HG02884 (cell line): ENCODE results near the gene NFE2.
"Not testable (repeated sequence)": the region's sequence is repeated elsewhere in the genome, so short reads cannot be mapped to it uniquely, and the experiment has no call there.

Experiments
- ATAC-seq: cut with Tn5 transposase; IDR thresholded peaks from one replicate; pipeline ENCODE4 v1.9.1; 2021; ENCODE audit warnings: mild to moderate bottlenecking, moderate library complexity; ENCODE audit not compliant: unreplicated experiment

Gene NFE2

DNA sequence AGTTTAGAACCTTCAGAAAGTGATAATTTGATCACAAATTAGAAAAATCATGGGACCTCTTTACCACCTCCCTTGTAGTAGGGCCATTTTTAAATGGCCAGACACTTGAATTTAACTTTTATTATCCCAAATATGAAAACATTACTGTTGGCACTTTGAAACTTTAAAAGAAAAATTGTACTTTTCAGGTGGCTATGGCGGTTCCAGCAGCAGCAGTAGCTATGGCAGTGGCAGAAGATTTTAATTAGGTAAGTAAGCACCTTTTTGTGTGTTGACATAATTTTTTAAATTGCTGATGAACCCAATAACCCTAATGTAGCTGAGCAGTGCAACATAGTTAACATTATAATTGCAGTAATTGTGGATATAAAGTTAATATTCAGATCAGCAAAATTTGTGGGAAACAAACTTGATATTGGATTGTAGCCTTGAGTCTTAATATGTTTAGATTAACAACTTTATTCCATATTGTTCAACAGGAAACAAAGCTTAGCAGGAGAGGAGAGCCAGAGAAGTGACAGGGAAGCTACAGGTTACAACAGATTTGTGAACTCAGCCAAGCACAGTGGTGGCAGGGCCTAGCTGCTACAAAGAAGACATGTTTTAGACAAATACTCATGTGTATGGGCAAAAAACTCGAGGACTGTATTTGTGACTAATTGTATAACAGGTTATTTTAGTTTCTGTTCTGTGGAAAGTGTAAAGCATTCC, 16.6 kb downstream of the NFE2 start:
- not testable (repeated sequence) for ATAC-seq

DNA sequence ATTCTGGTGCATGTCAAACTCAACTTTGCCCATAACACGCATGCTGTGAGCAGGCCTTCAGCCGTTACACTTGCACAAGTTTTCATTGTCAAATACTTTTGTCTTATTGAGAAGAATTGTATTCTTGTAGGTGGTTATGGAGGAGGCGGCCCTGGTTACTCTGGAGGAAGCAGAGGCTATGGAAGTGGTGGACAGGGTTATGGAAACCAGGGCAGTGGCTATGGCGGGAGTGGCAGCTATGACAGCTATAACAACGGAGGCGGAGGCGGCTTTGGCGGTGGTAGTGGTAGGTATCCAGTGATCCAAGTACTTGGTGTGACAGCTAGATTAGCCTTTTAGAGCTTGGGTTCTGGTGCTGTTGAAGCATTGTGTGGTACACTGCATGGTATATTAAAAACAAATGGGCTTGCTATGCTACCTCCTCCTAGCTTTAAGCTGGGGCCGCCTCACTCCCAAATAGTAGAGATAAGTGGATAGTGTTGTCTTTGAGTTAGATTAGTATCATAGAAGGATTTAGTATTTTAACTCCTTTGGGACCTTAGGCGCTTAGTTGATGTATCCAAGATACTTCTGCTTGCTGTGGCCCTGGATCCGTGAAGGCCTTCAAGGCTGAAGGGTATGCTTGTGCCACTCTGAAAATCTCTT, 17.7 kb downstream of the NFE2 start:
- no peak for ATAC-seq

DNA sequence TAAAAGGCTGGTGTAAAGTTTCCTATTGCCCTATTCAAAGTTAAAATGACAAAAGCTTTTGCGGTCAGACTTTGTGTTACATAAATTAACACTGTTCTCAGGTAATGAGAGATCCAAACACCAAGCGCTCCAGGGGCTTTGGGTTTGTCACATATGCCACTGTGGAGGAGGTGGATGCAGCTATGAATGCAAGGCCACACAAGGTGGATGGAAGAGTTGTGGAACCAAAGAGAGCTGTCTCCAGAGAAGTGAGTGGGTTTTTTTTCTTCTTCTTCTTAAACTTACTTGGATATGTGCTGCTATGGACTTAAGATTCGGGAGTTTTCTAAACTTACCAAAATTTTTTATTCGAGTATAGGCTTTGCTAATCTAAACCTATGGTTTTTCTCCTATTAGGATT, 19.1 kb downstream of the NFE2 start:
- not testable (repeated sequence) for ATAC-seq

DNA sequence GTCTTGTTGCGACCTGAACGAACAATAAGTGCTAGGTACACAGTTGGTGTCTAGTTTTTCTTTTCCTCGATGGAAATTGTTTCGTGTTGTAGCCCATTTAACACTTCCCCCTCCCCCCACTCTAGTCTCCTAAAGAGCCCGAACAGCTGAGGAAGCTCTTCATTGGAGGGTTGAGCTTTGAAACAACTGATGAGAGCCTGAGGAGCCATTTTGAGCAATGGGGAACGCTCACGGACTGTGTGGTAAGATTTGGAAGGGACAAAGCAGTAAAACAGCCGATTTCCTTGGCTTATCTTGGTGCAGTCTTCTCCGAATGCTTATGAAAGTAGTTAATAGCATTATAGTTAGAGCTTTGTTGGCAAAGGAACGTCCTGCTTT, 19.6 kb downstream of the NFE2 start:
- ATAC-seq: not testable (repeated sequence)

DNA sequence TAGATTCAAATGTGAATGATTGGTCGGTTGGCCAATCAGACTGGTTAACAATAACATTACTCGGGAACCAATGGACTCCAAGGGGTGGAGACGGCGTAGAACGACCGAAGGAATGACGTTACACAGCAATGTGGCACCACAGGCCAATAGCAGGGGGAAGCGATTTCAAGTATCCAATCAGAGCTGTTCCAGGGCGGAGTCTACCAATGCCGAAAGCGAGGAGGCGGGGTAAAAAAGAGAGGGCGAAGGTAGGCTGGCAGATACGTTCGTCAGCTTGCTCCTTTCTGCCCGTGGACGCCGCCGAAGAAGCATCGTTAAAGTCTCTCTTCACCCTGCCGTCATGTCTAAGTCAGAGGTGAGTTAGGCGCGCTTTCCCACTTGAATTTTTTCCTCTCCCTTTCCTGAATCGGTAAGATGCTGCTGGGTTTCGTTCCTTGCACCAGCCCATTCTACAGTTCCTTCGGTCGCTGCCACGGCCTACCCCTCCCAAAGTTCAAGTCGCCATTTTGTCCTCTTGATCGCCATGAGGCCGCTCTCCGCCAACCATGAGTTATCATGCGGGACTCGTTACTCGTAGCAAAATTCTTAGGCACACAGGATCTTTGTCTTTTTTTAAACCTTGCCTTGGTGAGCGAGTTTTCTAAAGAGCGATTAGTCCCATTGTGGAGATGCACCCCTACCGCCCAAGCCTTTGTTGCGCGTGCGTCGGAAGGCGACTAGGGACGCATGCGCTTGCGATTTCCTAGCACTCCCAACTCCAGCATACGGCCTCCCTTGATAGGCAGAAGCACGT, 20.2 kb downstream of the NFE2 start, which contains the start of gene HNRNPA1:
Gene HNRNPA1, plus strand, starts transcription at position 259 of the 793 bp plus-strand sequence. Its CDS starts 82 bp downstream, at position 341.
- ATAC-seq: peak; percentile 77

DNA sequence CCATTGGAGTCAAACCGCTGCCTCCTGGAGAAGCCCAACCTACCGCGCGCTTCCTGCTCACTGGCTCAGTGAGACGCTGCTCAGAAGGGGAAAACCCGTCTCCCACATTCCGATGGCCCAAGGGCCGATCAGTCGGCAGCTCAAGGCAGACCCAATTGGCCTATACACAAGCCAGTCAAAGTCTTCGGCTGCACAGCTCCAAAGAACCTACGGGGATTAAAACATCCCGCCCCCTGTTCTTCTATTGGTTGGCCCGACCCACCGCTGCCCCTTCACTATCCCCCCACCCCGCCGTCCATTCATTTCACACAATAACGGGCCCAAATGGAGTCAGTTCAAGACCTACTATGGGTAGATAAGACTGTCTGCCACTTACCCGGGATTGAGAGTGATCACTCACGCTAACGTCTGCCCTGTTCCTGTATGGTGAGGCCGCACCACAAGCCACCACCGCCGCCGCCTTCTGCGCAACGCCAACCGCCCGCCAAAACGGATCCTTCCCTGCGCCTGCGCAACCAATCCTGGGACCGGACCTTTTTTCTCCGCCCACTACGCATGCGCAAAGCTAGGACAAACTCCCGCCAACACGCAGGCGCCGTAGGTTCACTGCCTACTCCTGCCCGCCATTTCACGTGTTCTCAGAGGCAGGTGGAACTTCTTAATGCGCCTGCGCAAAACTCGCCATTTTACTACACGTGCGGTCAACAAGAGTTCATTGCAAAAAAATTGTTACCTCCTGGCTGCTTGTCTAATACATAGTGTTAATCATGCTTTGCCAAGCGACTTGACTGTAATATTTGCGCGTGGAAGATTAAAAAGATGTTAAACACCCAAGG, 21.0 kb downstream of the NFE2 start, which contains the start of gene CBX5:
Gene CBX5, minus strand, starts transcription at position 491 of the 836 bp plus-strand sequence. CDS start 22,472 bp downstream, outside the sequence.
- peak; percentile 61 for ATAC-seq

DNA sequence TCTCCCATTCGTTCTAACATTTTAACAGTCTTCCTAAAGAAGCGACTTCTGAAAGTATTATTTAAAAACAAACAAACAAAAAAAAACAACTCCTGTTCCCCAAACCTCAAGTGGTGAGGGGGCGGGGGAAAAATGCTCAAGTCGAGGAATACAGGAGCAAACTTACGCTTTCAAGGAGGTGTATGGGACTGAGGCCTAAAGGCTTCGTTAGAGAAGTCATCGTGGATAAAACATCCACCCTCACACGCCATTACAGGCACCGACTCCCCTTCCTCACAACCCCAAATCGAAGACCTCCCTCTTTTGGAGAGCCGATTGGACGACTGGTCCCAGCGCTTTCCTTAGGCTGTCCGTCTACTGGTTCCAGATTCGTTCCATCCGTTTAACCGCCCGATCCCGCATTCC, 21.6 kb downstream of the NFE2 start:
- no peak for ATAC-seq

DNA sequence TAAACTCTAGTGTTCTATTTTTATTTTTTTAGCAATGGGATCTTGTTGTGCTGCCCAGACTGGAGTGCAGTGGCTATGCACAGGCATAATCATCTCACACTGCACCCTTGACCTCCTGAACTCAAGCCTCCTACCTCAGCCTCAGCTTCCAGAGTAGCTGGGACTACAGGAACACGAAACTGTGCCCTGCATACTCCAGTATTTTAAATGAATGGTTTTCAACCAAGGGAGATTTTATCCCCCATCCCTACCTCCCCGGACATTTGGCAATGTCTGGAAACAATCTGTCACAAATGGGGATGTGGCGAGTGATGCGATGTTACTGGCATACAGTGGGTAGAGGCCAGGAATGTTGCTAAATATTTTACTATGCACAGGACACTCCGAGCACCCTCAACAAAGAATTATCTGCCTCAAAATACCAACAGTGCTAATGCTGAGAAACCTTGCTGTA, 23.0 kb downstream of the NFE2 start:
- ATAC-seq: no peak

DNA sequence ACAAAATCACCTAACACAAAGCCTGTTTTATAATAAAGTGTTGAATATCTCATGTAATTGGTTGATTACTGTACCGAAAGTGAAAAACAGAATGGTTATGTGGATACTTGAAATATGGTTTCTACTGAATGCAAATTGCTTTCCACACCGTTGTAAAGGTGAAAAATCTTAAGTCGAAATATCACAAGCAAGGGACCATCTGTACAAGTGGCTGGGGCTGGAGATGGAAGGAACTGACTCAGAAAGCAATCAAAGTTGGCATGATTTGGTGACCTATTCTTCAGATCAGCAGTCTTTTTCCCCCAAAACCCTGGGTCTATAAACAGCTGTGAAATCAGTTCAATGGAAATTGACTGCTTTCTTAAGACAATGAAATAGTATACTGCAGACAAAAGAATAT, 24.4 kb downstream of the NFE2 start:
- no peak for ATAC-seq

DNA sequence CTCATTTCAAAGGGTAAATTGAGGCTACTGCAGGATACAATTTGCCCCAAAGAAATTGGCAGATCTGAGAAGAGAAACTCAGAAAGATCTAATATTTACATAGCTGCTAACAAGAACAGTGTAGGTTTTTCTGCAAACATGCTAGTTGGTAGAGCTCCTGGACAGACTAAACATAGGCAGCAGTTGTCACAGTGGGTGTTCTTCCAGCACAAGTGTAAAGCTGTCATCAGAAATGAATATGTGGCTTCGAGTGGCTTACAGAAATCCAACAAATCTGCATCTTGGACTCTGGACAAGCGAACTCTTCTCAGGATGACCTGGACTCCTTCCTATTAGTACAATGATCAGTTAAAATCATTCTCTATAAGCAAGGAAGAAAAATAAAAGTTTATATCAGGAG, 26.8 kb downstream of the NFE2 start:
- ATAC-seq: no peak

DNA sequence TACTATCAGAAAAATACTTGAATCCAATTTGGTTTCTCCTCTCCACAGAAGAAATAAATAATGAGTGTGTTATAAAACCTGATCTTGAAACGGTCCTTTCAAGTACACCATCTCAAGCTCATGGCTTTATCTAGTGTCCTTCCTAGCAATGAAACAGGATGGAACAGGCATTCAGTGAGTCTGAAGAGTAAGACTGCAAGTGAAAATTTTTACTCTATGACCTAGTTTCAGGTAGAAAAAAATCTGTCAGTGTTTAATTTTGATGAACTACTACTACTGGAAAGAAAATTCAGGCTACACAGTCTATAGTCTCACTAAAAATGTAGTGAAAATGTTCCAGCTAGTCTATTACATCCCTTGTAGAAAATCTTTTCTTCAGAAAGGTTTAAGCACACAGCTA, 28.6 kb downstream of the NFE2 start:
- ATAC-seq: no peak

DNA sequence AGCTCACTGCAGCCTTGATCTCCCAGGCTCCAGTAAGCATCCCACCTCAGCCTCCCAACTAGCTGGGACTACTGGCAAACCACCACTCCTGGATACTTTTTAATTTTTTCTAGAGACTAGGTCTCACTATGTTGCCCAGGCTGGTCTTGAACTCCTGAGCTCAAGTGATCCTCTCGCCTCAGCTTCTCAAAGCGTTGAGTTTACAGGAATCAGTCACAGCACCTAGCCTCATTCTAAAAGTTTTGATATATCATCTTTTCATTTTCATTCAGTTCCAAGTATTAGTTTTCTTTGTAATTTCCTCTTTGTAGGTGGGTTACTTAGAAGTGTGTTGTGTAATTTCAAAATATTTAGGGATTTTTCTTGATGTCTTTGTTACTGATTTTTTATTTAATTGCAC, 30.5 kb downstream of the NFE2 start:
- ATAC-seq: no peak

DNA sequence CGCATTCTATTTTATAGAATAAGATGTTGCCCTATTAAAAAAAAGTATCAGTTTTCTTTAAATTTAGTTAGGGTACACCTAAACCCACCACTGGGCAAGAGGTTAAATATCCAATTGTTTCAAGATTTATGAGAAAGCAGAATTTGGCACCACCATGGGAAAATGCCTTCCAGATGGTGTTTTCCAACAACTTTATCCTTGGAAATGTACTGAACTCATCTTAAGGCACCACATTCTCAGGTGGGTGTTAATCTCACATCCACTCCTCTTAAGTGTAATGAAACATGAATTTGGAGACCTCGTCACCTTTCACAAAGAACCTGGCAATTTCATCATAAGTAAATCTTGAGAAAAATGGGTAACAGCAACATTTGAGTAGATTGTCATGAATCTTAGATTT, 34.0 kb downstream of the NFE2 start:
- ATAC-seq: no peak

DNA sequence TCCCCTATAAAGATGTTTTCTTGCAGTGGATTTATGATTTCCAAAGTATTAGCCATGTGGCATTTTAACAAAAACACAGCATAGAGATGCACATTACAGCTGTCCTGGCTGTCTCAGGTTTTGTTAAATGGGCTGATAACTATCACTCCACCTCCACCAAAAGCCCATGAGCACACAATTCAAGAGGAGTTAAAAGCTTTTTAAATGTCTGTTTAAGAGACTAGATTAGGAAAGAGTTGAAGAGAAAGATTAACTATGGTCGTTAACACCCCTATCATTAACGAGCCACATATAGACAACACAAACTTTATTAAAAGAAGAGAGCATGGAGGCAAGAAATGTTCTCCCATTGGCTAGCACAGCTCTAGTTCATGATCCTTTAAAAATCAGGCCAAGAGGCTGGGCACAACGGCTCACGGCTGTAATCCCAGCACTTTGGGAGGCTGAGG, 35.4 kb downstream of the NFE2 start:
- no peak for ATAC-seq

DNA sequence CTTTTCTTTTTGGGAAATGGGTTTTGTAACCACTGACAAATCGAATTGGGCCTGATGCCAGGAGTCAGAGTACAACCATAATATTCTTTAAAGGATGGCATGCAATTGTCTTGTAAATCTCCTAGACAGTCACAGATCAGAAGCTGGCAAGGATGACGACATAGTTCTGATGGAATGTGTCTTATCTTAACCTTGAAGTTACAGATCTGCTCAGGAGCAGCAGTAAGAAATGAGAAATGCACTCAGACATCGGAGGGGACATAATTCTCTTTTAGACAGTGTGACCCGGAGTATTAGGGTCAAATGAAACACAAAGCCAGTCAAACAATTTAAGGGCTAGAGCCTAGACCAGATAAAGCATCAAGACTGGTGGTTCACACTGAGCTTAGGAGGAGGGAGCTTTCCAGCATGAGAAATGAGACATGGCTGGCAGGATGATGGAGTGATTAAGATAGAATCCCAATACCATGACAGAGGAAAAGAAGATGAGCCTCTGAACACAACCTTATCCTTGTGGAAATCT, 38.4 kb downstream of the NFE2 start:
- ATAC-seq: no peak

DNA sequence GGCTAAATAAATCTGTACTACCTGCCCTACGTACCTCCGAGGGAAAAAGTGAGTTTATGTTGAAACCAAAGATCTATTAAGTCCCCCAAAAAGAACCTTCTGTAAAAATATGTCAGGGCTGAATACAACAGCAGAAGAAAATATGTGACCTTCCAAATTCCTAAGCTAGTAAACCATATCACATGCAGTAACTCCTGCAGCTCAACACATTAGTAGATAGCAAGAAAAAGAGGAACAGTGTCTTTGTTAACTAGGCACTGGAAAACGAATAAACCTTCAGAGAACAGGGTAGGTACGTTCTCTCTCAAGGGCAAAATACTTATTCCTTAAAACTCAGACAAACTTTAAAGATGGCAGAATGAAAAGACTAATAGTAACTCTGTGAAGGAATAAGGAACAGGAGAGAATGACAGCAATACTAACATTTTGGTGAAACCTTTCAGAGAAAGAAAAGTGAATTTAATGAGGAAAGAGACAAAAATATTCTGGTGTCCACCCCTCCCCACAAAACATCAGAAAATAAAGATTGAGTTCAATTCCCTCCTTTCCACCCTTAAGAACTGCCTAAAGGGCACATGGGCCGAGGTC, 38.9 kb downstream of the NFE2 start:
- no peak for ATAC-seq

DNA sequence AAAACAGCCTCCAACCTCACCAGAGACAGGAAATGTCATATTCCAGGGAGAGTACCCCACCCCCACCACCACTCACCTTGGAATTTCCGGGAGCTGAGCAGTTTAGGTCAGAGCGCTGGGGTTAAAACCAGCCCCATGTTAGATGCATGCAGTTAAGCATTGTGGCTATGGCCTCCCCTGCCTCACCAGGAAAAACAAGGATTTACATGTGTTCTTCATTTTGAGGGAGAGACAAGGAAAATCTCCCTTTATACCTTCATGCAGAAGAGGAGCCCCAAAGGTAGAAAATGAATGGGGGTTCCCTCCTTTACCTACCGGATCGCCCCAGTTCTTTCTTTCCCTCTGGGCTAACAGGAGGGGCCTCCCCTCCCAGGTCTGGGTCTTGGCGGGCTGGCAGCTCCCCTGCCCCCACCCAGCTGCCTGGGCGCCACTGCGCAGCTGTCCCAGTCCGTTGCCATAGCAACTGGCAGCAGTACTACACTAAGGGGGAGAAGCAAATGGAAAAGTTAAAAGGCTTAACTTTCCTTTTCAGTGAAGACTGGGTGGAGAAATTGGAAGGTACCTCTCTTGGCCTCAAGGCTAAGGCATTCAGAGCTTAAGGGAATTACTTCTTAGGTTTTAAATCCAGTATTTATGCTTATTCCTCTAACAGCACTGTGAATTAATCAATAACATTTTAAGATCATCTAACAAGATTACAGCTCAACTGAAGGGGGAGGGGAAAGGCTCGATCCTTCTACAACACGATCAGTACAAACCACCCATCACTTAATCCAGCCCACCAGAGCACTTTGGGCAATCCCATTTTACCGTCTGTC, 41.4 kb downstream of the NFE2 start:
- ATAC-seq: no peak

DNA sequence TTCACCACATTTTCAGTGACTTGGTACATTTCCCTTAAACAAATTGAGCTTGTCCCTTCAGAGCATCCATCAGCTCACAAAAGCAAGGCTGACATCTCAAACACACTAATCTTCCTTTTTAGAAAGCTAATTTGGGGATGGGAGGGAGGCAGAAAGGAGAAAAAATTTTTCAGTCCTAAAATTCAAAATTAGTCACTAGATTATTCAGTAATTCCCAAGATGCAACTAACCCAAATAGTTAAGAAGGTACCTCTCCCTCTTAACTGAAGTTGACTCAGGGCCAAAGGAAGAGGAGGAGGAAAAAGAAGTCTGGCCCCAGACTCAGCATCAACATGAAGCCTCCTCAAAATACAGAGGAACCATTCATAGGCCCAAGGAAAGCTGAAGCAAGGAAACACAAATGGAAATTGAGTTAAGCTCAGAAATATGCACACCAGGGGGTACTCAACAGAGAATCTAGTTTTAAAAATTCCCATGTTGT, 42.6 kb downstream of the NFE2 start:
- no peak for ATAC-seq

DNA sequence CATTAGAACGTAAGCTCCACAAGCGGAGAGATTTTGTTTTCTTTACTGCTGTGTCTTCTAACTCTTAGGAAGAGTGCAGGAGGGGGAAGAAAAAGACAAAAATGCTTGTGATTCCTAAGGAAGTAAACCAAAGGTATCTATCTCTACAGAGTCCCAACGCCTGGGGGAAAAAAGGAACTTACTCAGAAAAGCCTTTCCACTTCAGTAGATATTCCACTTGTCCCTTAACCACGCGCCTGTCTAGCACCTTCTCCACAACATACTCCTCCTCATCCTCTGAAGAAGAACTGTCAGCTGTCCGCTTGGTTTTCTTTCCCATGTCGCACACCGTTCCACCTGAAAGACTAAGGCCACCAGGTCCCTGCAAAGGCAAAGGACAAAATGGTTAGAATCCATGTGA, 43.5 kb downstream of the NFE2 start:
- no peak for ATAC-seq
